DND-41 (cell line): Measurements from ENCODE around the gene ABCE1.

Experiments used
- ATAC-seq: fragments of 200-7000 bp; cut with Tn5 transposase; 3 replicates; pipeline ENCODE4 v1.9.1; 2021; ENCODE audit warnings: low read depth; ENCODE audit not compliant: insufficient read depth
- DNase-seq: peaks from one replicate; pipeline ENCODE4 v3.0.0-alpha.2; 2020
- H2AFZ ChIP-seq: 2 replicates; pipeline ENCODE4 v1.6.0; 2012; ENCODE audit warnings: low read depth, low read length
- H3K27ac ChIP-seq: 2 replicates; pipeline ENCODE4 v1.5.1; 2012; ENCODE audit warnings: low read length, inconsistent platforms
- H3K27me3 ChIP-seq: fragments of 200-600 bp; sonication (generic); 2 replicates; pipeline ENCODE4 v1.6.0; 2012; ENCODE audit warnings: low read length, mild to moderate bottlenecking, inconsistent platforms; ENCODE audit not compliant: insufficient read depth, poor library complexity
- H3K36me3 ChIP-seq: 2 replicates; pipeline ENCODE4 v1.5.1; 2012; ENCODE audit warnings: low read length, inconsistent platforms; ENCODE audit not compliant: insufficient read depth
- H3K4me1 ChIP-seq: 2 replicates; pipeline ENCODE4 v1.5.1; 2012; ENCODE audit warnings: mild to moderate bottlenecking, low read length; ENCODE audit not compliant: insufficient read depth
- H3K4me2 ChIP-seq: 2 replicates; pipeline ENCODE4 v1.6.0; 2012; ENCODE audit warnings: mild to moderate bottlenecking, moderate library complexity, low read length, inconsistent platforms; ENCODE audit not compliant: insufficient read depth
- H3K4me3 ChIP-seq, 2 experiments: fragments of 200-600 bp in 1 of 2; shearing (Covaris generic) in 1 of 2; 2 replicates each; pipeline ENCODE4 v1.5.1; 2012 to 2016; ENCODE audit warnings: inconsistent platforms in 2 of 2, low read length in 2 of 2, mild to moderate bottlenecking in 2 of 2, low read depth in 1 of 2, moderate library complexity in 1 of 2
- H3K79me2 ChIP-seq: 2 replicates; pipeline ENCODE4 v1.6.0; 2012; ENCODE audit warnings: low read length, inconsistent platforms; ENCODE audit not compliant: insufficient read depth
- H3K9ac ChIP-seq: 2 replicates; pipeline ENCODE4 v1.6.0; 2012; ENCODE audit warnings: low read depth, mild to moderate bottlenecking, inconsistent platforms, low read length, moderate library complexity
- H3K9me3 ChIP-seq: 2 replicates; pipeline ENCODE4 v1.5.1; 2012; ENCODE audit warnings: low read length, moderate library complexity, mild to moderate bottlenecking, inconsistent platforms; ENCODE audit not compliant: insufficient read depth, severe bottlenecking
- H4K20me1 ChIP-seq: 2 replicates; pipeline ENCODE4 v1.6.0; 2012; ENCODE audit warnings: low read length; ENCODE audit not compliant: insufficient read depth
- EZH2 ChIP-seq: IDR thresholded peaks from 3 replicates; pipeline ENCODE4 v1.6.1; 2012; ENCODE audit warnings: borderline replicate concordance, low read depth, mild to moderate bottlenecking, moderate library complexity, low read length, inconsistent platforms; ENCODE audit not compliant: severe bottlenecking
- TF ChIP-seq, protein P1 (sequence below): IDR thresholded peaks from 2 replicates; pipeline ENCODE4 v1.5.1; 2012; ENCODE audit warnings: borderline replicate concordance, low read length, moderate library complexity, mild to moderate bottlenecking; ENCODE audit not compliant: poor library complexity, severe bottlenecking; ENCODE audit errors: extremely low read depth

ABCE1 gene

GRCh38 chr4:145097331-145097820 lies 735 bp upstream of the ABCE1 start:
- H3K79me2 ChIP-seq = peaks cover 99% of the 10 kb centered on the region
- peak overlapping the region; percentile 68 for H3K4me2 ChIP-seq
- peak overlapping the region; percentile 78 to 89 for H3K4me3 ChIP-seq
- H3K27ac ChIP-seq = peak overlapping the region; percentile 93
- no peaks in the 10 kb centered on the region for H3K27me3 ChIP-seq
- peak overlapping the region; percentile 77 for H3K9ac ChIP-seq
- no peak for DNase-seq
- peaks cover 46% of the 10 kb centered on the region for H3K4me1 ChIP-seq
- H3K9me3 ChIP-seq = peaks cover 5% of the 10 kb centered on the region
- TF ChIP-seq EZH2 = no peak
- H2AFZ ChIP-seq = peak overlapping the region; percentile 98
- ATAC-seq = 0 out of 3 replicates have a peak, but pooled peaks have one; percentile 1
- peaks cover 19% of the 10 kb centered on the region; the same call in 1 of the 2 replicates for H4K20me1 ChIP-seq
- H3K36me3 ChIP-seq = peaks cover 46% of the 10 kb centered on the region

GRCh38 chr4:145098675-145099037 lies 545 bp downstream of the ABCE1 start:
- Histone ChIP-seq H3K36me3 (peaks cover 39% of the 10 kb centered on the region), H3K4me2 (peak overlapping the region; percentile 68), H3K27ac (peak overlapping the region; percentile 93), H4K20me1 (peaks cover 32% of the 10 kb centered on the region; the same call in 1 of the 2 replicates), H3K79me2 (peaks cover 99% of the 10 kb centered on the region), H3K9me3 (peaks cover 5% of the 10 kb centered on the region), H3K4me3 (peak overlapping the region; percentile 78 to 89), H2AFZ (peak overlapping the region; percentile 98), H3K4me1 (peaks cover 58% of the 10 kb centered on the region), H3K9ac (peak overlapping the region; percentile 77), H3K27me3 (no peaks in the 10 kb centered on the region)
- DNase-seq = peak; percentile 48
- TF ChIP-seq, protein P1, sequence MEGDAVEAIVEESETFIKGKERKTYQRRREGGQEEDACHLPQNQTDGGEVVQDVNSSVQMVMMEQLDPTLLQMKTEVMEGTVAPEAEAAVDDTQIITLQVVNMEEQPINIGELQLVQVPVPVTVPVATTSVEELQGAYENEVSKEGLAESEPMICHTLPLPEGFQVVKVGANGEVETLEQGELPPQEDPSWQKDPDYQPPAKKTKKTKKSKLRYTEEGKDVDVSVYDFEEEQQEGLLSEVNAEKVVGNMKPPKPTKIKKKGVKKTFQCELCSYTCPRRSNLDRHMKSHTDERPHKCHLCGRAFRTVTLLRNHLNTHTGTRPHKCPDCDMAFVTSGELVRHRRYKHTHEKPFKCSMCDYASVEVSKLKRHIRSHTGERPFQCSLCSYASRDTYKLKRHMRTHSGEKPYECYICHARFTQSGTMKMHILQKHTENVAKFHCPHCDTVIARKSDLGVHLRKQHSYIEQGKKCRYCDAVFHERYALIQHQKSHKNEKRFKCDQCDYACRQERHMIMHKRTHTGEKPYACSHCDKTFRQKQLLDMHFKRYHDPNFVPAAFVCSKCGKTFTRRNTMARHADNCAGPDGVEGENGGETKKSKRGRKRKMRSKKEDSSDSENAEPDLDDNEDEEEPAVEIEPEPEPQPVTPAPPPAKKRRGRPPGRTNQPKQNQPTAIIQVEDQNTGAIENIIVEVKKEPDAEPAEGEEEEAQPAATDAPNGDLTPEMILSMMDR = no peak
- no peak for TF ChIP-seq EZH2
- ATAC-seq = peak; percentile 46

DNA sequence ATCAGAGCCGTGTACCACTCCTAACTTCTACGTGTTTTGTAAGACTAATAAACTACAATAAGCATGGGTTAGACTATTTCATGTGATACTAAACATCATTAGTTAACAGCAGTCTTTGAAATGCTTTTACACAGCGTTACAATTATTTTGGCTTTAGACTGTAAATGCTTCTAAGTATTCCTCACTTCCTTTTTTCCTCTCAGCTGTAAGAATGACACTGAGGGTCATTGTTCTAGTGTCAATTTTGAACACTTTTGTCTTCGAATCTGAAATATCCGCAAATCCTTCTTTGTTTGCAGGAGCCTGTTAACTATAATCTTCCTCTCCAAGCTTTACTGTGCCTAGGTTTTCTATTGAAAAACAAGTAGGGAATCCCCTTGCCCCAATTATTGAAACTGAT lies 1.5 kb downstream of the ABCE1 start:
- Histone ChIP-seq H3K36me3 (peaks cover 33% of the 10 kb centered on the region), H3K9ac (peak overlapping the region; percentile 77), H3K9me3 (no peaks in the 10 kb centered on the region), H4K20me1 (peaks cover 37% of the 10 kb centered on the region; the same call in 1 of the 2 replicates), H2AFZ (no peak overlapping the region), H3K27ac (peak overlapping the region; percentile 93), H3K4me2 (peak overlapping the region; percentile 68), H3K4me3 (peak overlapping the region; percentile 78 to 89), H3K79me2 (peaks cover 97% of the 10 kb centered on the region), H3K27me3 (no peaks in the 10 kb centered on the region), H3K4me1 (peaks cover 62% of the 10 kb centered on the region)
- TF ChIP-seq EZH2 = no peak
- TF ChIP-seq, protein P1 = no peak
- DNase-seq (no peak), ATAC-seq (no peak)

DNA sequence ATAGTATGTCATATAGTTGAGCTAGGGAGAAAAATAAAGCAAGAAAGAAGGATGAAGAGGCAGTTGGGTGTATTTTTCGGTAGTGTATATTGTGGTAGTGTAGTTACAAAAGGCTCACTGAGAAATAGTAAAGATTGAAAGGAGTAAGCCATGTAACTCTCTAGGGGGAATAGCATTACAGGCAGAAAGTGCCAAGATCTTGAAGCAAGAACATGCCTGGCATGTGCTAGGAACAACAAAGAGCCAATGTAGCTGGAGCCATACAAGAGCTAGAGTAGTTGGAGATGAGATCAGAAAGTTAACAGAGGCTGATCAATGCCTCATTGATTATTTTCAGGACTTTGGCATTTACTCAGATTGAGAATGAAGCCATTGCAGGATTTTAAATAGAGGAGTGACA lies 3.0 kb downstream of the ABCE1 start:
- Histone ChIP-seq H4K20me1 (peaks cover 40% of the 10 kb centered on the region; the same call in 1 of the 2 replicates), H3K4me3 (peak overlapping the region in 1 of 2 experiments; percentile 26; a peak in 1 of 4 replicates), H3K36me3 (peaks cover 35% of the 10 kb centered on the region), H3K4me2 (peak overlapping the region; percentile 68; the same call in 1 of the 2 replicates), H2AFZ (no peak overlapping the region), H3K9ac (no peak overlapping the region), H3K4me1 (peaks cover 57% of the 10 kb centered on the region), H3K27me3 (no peaks in the 10 kb centered on the region), H3K27ac (no peak overlapping the region), H3K9me3 (no peaks in the 10 kb centered on the region), H3K79me2 (peaks cover 96% of the 10 kb centered on the region)
- DNase-seq (no peak), ATAC-seq (no peak)
- TF ChIP-seq, protein P1 = no peak
- no peak for TF ChIP-seq EZH2
